ENCODE data around the gene UTRN.

- TF ChIP-seq CTCF (IDR thresholded peaks at IDR 0.05; ENCODE audit: low read depth, low read length) (no peak), EZH2phosphoT487 (IDR thresholded peaks at IDR 0.05; ENCODE audit: low read depth) (no peak)
Observed at GRCh38 chr6:144294016-144294415, 8.9 kb downstream of the UTRN start.

All from OCI-LY3 (cell line).